AG09309 (cell line): Measurements from ENCODE around the gene SLC45A2.
"Not testable (repeated sequence)": the region's sequence is repeated elsewhere in the genome, so short reads cannot be mapped to it uniquely, and the experiment has no call there.

Source experiments
- DNase-seq: peaks from one replicate; pipeline ENCODE4 v3.0.0-alpha.2; 2010; ENCODE audit warnings: low read depth
- H3K4me3 ChIP-seq: 2 replicates; pipeline ENCODE4 v1.5.1; 2011; ENCODE audit warnings: mild to moderate bottlenecking, low read depth, low read length, moderate library complexity; ENCODE audit not compliant: control insufficient read depth
- TF ChIP-seq, protein P1 (sequence below): IDR thresholded peaks from 2 replicates; pipeline ENCODE4 v1.5.1; 2011; ENCODE audit warnings: mild to moderate bottlenecking, low read depth, low read length, inconsistent platforms; ENCODE audit not compliant: insufficient read depth, control insufficient read depth; ENCODE audit errors: missing control alignments

Gene SLC45A2

DNA sequence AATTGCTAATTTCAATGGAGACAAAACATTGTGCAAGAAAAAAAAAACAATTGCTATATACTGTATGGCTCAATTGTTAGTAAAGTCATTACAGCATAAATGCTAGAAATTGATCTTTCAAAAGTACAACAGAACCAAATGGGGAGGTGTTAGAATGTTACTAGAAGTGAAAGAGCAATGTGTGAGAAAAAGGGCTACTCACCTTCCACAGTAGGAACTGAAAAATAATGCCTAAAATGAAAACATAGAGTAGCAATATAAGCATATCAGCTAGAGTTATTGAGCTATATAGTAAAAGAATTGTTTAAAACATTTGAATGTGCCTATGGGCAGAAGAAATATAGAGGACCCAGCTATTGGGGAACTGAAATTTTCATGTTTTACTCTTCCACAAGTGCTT lies 59.2 kb downstream of the SLC45A2 start:
- no peak overlapping the region for H3K4me3 ChIP-seq
- TF ChIP-seq, protein P1, sequence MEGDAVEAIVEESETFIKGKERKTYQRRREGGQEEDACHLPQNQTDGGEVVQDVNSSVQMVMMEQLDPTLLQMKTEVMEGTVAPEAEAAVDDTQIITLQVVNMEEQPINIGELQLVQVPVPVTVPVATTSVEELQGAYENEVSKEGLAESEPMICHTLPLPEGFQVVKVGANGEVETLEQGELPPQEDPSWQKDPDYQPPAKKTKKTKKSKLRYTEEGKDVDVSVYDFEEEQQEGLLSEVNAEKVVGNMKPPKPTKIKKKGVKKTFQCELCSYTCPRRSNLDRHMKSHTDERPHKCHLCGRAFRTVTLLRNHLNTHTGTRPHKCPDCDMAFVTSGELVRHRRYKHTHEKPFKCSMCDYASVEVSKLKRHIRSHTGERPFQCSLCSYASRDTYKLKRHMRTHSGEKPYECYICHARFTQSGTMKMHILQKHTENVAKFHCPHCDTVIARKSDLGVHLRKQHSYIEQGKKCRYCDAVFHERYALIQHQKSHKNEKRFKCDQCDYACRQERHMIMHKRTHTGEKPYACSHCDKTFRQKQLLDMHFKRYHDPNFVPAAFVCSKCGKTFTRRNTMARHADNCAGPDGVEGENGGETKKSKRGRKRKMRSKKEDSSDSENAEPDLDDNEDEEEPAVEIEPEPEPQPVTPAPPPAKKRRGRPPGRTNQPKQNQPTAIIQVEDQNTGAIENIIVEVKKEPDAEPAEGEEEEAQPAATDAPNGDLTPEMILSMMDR = no peak
- DNase-seq = no peak

DNA sequence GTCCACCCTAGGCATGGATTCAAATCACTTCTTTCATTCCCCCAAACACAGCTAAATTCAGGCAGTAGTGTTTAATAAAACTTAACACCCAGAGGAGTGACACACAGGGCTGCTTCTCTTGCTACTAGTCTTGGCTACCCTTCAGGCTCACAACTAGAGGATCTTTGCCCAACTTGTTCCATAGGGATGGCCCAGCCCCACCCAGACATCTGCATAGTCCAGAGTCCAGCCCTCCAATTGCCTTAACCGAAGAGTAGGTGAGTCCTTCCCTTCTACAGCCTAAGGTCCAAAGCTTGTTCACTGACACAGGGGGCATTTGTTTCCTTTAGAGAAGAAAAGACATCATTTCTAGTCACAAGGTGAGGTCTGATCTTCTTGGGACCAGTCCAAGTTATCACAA lies 63.5 kb downstream of the SLC45A2 start:
- TF ChIP-seq, protein P1 = no peak

GRCh38 chr5:33914844-33915243 lies 69.6 kb downstream of the SLC45A2 start:
- DNase-seq, H3K4me3 ChIP-seq: not testable (repeated sequence)

More for the DNA sequence above, 63.5 kb downstream of the SLC45A2 start:
- H3K4me3 ChIP-seq = no peak overlapping the region
- DNase-seq = no peak

DNA sequence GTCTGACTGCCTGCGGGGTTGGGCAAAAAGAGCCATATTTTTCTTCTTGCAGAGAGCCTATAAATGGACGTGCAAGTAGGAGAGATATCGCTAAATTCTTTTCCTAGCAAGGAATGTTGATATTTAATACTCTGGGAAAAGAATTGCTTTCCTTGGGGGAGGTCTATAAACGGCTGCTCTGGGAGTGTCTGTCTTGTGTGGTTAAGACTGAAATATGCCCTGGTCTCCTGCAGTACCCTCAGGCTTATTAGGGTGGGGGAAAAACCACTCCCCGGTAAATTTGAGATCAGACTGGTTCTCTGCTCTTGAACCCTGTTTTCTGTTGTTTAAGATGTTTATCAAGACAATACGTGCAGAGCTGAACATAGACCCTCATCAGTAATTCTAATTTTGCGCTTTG lies 78.2 kb downstream of the SLC45A2 start:
- DNase-seq, H3K4me3 ChIP-seq: not testable (repeated sequence)

GRCh38 chr5:33905381-33905780 lies 79.1 kb downstream of the SLC45A2 start:
- TF ChIP-seq, protein P1 = no peak
- no peak overlapping the region for H3K4me3 ChIP-seq
- DNase-seq = no peak

DNA sequence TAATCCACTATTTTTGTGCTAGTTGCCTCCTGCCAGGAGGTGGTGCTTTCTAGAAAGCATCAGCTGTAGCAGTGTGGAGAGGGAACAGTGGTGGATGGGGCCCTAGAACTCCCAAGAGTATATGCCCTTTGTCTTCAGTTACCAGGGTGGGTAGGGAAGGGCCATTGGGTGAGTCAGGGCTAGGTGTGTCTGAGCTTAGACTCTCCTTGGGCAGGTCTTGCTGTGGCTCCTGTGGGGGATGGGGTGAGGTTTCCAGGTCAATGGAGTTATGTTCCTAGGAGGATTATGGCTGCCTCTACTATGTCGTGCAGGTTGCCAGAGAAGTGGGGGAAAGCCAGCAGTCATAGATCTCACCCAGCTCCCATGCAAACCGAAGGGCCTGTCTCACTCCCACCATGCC lies 81.4 kb downstream of the SLC45A2 start:
- TF ChIP-seq, protein P1 = no peak
- DNase-seq = no peak
- no peak overlapping the region for H3K4me3 ChIP-seq

GRCh38 chr5:33901156-33901555 lies 83.3 kb downstream of the SLC45A2 start:
- TF ChIP-seq, protein P1 = no peak
- DNase-seq = peak; percentile 56
- H3K4me3 ChIP-seq = no peak overlapping the region
